Measurements from ENCODE around the gene ZNF581. TPM values are rescaled to one million over a fixed set of nuclear protein-coding genes. Genes with fewer than 3 reads are reported as not detected.

Gene ZNF581
- polyA plus RNA-seq, 1 donor from 2014 or later = 15.3 TPM

DNA sequence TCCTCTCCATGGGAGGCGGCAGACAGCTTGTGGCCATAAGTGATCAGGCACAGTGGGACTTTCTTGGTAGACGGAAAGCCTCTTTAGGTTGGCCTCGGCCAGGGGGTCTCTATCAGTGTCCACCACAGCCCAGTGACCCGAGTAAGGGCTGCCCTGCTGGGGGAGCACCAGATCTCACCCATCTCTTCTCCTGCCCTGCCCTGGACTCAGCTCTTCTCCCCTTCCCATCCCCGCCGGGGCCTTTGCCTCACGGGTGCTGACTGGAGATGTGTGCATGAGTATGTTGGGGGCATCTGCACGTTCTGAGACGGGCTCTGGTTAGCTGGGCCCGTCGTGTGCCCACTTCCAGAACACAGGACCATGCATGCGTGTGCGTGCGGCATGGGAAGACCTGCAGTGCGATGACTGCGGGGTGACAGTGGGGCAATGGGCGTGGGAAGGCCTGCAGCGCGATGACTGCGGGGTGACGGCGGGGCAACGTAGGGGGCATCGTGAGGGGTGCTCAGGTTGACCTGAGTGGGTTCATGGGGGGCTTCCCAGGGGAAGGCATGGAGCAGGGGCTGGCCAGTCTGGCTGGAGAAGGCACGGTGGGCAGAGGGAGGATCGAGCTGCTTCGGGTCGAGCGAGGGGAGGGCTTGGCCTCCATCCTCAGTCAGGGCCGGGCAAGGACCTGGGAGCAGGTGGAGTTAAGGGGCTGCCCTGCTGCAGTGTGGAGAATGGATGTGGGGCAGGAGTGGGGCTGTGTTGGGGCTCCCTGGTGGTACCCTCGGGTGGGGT lies 47.5 kb downstream of the ZNF581 start:
- Histone ChIP-seq H2AFZ (ENCODE audit: low read depth, low read length) (no peak overlapping the region), H3K9ac (ENCODE audit: low read length) (no peak overlapping the region), H3K4me2 (ENCODE audit: low read length) (no peak overlapping the region), H3K27me3 (ENCODE audit: insufficient read depth, low read depth, low read length) (no peaks in the 10 kb centered on the region), H3K9me2 (ENCODE audit: insufficient read depth, low read length) (no peaks in the 10 kb centered on the region), H3K27ac (ENCODE audit: low read length) (no peak overlapping the region), H3K9me3 (ENCODE audit: low read length) (no peaks in the 10 kb centered on the region), H3F3A (ENCODE audit: insufficient read depth, low read length, poor library complexity, severe bottlenecking) (no peaks in the 10 kb centered on the region), H3K4me3 (ENCODE audit: low read length) (no peak overlapping the region), H3K36me3 (ENCODE audit: insufficient read depth, low read length) (no peaks in the 10 kb centered on the region), H3K79me2 (replicated peaks; ENCODE audit: insufficient read depth, low read length) (no peaks in the 10 kb centered on the region), H4K20me1 (ENCODE audit: insufficient read depth) (no peaks in the 10 kb centered on the region)
- no peak for TF ChIP-seq EP300 (conservative IDR thresholded peaks at IDR 0.05; ENCODE audit: poor library complexity, severe bottlenecking)
- TF ChIP-seq MXI1 (conservative IDR thresholded peaks at IDR 0.05; ENCODE audit: poor library complexity, severe bottlenecking) = no peak

DNA sequence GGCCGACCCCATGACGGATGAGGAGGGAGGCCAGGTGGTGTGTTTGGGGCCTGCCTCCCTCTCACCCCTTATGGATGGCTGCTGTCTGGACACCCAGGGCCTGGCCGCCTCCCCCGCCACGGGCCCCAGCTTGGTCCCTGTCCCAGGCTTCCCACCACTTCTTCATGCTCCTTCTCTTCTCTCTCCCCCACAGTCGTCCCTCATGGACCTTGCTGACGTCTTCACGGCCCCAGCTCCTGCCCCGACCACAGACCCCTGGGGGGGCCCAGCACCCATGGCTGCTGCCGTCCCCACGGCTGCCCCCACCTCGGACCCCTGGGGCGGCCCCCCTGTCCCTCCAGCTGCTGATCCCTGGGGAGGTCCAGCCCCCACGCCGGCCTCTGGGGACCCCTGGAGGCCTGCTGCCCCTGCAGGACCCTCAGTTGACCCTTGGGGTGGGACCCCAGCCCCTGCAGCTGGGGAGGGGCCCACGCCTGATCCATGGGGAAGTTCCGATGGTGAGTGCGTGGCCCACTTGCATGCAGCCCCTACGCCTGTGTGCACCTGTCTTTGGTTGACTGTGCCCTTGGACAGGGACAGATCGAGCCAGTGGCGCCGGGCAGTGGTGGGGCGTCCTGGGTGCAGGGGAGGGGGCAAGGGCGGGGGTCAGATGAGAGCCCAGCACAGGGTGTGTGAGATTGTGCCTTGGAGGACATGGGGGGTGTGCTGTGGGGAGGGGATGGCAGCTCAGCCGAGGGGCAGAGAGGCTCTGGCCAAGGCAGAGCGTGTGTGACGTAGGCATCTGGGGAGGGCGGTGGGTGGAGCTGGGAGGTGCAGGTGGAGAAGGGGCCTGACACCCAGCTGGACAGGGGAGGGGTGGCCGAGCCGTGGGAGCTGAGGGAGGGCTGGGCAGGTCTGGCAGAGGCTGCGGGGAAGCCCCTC lies 48.4 kb downstream of the ZNF581 start:
- no peaks in the 10 kb centered on the region for H3K36me3 ChIP-seq (ENCODE audit: insufficient read depth, low read length)
- no peaks in the 10 kb centered on the region for H4K20me1 ChIP-seq (ENCODE audit: insufficient read depth)
- H3K4me2 ChIP-seq (ENCODE audit: low read length) = no peak overlapping the region
- H3K9me3 ChIP-seq (ENCODE audit: low read length) = no peaks in the 10 kb centered on the region
- no peak overlapping the region for H3K9ac ChIP-seq (ENCODE audit: low read length)
- H3K79me2 ChIP-seq (replicated peaks; ENCODE audit: insufficient read depth, low read length) = no peaks in the 10 kb centered on the region
- TF ChIP-seq, protein P1, sequence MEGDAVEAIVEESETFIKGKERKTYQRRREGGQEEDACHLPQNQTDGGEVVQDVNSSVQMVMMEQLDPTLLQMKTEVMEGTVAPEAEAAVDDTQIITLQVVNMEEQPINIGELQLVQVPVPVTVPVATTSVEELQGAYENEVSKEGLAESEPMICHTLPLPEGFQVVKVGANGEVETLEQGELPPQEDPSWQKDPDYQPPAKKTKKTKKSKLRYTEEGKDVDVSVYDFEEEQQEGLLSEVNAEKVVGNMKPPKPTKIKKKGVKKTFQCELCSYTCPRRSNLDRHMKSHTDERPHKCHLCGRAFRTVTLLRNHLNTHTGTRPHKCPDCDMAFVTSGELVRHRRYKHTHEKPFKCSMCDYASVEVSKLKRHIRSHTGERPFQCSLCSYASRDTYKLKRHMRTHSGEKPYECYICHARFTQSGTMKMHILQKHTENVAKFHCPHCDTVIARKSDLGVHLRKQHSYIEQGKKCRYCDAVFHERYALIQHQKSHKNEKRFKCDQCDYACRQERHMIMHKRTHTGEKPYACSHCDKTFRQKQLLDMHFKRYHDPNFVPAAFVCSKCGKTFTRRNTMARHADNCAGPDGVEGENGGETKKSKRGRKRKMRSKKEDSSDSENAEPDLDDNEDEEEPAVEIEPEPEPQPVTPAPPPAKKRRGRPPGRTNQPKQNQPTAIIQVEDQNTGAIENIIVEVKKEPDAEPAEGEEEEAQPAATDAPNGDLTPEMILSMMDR (IDR thresholded peaks at IDR 0.05; ENCODE audit: poor library complexity, severe bottlenecking) = no peak
- TF ChIP-seq POLR2AphosphoS5 (IDR thresholded peaks at IDR 0.05) = no peak
- H3K9me2 ChIP-seq (ENCODE audit: insufficient read depth, low read length) = no peaks in the 10 kb centered on the region
- H3K27me3 ChIP-seq (ENCODE audit: insufficient read depth, low read depth, low read length) = no peaks in the 10 kb centered on the region
- H3F3A ChIP-seq (ENCODE audit: insufficient read depth, low read length, poor library complexity, severe bottlenecking) = no peaks in the 10 kb centered on the region
- H2AFZ ChIP-seq (ENCODE audit: low read depth, low read length) = no peak overlapping the region
- H3K27ac ChIP-seq (ENCODE audit: low read length) = no peak overlapping the region
- no peak overlapping the region for H3K4me3 ChIP-seq (ENCODE audit: low read length)

DNA sequence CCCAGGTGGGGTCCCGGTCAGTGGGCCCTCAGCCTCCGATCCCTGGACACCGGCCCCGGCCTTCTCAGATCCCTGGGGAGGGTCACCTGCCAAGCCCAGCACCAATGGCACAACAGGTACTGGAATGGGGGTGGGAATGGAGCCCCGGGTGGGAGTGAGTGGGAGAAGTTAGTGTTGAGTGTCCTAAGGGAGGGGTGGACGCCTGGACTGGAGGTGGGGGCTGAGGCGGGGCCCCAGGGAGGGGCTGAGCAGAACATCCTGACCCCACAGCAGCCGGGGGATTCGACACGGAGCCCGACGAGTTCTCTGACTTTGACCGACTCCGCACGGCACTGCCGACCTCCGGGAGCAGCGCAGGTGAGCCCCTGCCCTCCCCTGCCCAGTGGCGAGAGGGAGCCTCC lies 49.2 kb downstream of the ZNF581 start:
- Histone ChIP-seq H3K27ac (ENCODE audit: low read length) (no peak overlapping the region), H2AFZ (ENCODE audit: low read depth, low read length) (no peak overlapping the region), H3K36me3 (ENCODE audit: insufficient read depth, low read length) (no peaks in the 10 kb centered on the region), H3K9me2 (ENCODE audit: insufficient read depth, low read length) (no peaks in the 10 kb centered on the region), H4K20me1 (ENCODE audit: insufficient read depth) (no peaks in the 10 kb centered on the region), H3K4me2 (ENCODE audit: low read length) (no peak overlapping the region), H3K9me3 (ENCODE audit: low read length) (no peaks in the 10 kb centered on the region), H3K79me2 (replicated peaks; ENCODE audit: insufficient read depth, low read length) (no peaks in the 10 kb centered on the region), H3K27me3 (ENCODE audit: insufficient read depth, low read depth, low read length) (no peaks in the 10 kb centered on the region), H3F3A (ENCODE audit: insufficient read depth, low read length, poor library complexity, severe bottlenecking) (no peaks in the 10 kb centered on the region), H3K4me3 (ENCODE audit: low read length) (no peak overlapping the region), H3K9ac (ENCODE audit: low read length) (no peak overlapping the region)
- TF ChIP-seq MXI1 (conservative IDR thresholded peaks at IDR 0.05; ENCODE audit: poor library complexity, severe bottlenecking) (no peak), RAD21 (conservative IDR thresholded peaks at IDR 0.05) (no peak), SMC3 (conservative IDR thresholded peaks at IDR 0.05; ENCODE audit: poor library complexity) (no peak), EP300 (conservative IDR thresholded peaks at IDR 0.05; ENCODE audit: poor library complexity, severe bottlenecking) (no peak), TAF1 (IDR thresholded peaks at IDR 0.05; ENCODE audit: low read depth) (no peak), EZH2 (IDR thresholded peaks at IDR 0.05; ENCODE audit: borderline replicate concordance, insufficient read depth, low read length, poor library complexity, severe bottlenecking) (no peak), POLR2AphosphoS5 (IDR thresholded peaks at IDR 0.05) (no peak)
- TF ChIP-seq, protein P2, sequence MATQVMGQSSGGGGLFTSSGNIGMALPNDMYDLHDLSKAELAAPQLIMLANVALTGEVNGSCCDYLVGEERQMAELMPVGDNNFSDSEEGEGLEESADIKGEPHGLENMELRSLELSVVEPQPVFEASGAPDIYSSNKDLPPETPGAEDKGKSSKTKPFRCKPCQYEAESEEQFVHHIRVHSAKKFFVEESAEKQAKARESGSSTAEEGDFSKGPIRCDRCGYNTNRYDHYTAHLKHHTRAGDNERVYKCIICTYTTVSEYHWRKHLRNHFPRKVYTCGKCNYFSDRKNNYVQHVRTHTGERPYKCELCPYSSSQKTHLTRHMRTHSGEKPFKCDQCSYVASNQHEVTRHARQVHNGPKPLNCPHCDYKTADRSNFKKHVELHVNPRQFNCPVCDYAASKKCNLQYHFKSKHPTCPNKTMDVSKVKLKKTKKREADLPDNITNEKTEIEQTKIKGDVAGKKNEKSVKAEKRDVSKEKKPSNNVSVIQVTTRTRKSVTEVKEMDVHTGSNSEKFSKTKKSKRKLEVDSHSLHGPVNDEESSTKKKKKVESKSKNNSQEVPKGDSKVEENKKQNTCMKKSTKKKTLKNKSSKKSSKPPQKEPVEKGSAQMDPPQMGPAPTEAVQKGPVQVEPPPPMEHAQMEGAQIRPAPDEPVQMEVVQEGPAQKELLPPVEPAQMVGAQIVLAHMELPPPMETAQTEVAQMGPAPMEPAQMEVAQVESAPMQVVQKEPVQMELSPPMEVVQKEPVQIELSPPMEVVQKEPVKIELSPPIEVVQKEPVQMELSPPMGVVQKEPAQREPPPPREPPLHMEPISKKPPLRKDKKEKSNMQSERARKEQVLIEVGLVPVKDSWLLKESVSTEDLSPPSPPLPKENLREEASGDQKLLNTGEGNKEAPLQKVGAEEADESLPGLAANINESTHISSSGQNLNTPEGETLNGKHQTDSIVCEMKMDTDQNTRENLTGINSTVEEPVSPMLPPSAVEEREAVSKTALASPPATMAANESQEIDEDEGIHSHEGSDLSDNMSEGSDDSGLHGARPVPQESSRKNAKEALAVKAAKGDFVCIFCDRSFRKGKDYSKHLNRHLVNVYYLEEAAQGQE (IDR thresholded peaks at IDR 0.05; ENCODE audit: borderline replicate concordance) = no peak
